HL-60/S4 treated with phorbol 12-myristate 13-acetate at 8.2 ng/mL for 4 days and 3 days (cell line): ENCODE measurements around the gene CPEB2.

ENCODE experiments used
- in situ Hi-C: fragments of 300-500 bp; cut with MboI; formaldehyde crosslinking; loops from 2 replicates; pipeline ENCODE4 v1.15.0; 2022; ENCODE audit warnings: low sequenced_read_pairs

Gene CPEB2

GRCh38 chr4:15109600-15109999, 107.3 kb downstream of the CPEB2 start:
- in situ Hi-C loops: no loop called here

GRCh38 chr4:15110120-15110571, 107.9 kb downstream of the CPEB2 start:
- in situ Hi-C loops: no loop called here

DNA sequence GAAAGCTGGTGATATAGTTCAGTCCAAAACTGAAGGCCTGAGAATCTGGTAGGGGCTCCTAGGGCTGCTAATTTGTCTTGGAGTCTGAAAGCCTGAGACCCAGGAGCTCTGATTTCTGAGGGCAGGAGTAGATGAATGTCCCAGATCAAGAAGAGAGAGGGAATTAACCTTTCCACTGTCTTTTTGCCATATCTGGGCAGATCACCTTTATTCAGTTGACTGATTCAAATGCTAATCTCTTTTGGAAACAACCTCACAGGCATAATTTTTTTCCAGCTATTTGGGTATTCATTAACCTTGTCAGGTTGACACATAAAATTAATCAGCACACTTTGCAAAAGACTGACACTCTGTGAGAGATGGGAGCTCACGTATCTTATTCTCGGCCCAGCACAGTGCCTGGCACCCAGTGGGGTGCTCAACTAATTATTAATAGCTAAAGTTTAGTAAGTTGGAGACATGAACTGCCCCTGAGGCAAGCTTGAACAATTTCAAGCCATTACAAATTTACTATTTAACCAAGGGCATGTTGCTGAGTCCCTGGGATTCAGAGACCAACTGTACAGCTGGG, 114.3 kb downstream of the CPEB2 start:
- in situ Hi-C loops: no loop called here

GRCh38 chr4:15117270-15117946, 115.1 kb downstream of the CPEB2 start:
- in situ Hi-C loops: no loop called here

GRCh38 chr4:15118292-15118691, 116.0 kb downstream of the CPEB2 start:
- in situ Hi-C loops: no loop called here
